ENCODE results near the gene SAA4. TPM values are rescaled to one million over a fixed set of nuclear protein-coding genes. Genes with fewer than 3 reads are reported as not detected.

The SAA4 gene
- total and polyA plus RNA-seq, 9 of the 15 experiments (the other 6 are each of a cell fraction or from before 2014, with no cell fraction given) = not detected

- no peak overlapping the region for H3K9ac ChIP-seq (ENCODE audit: insufficient read depth in 1 of 2, low read depth in 2 of 2, low read length in 2 of 2)
- H3K4me1 ChIP-seq (replicated peaks in 1 of 2; ENCODE audit: control insufficient read depth in 2 of 2, insufficient read depth in 2 of 2, low read length in 2 of 2) = no peaks in the 10 kb centered on the region
- no TSS peak for BruUV-seq (replicated peaks)
- no peaks in the 10 kb centered on the region for H3K9me1 ChIP-seq (ENCODE audit: control insufficient read depth, insufficient read depth, low read length)
- no peaks in the 10 kb centered on the region; the same call in 1 of the 2 replicates for H4K20me1 ChIP-seq (replicated peaks; ENCODE audit: control insufficient read depth, insufficient read depth, low read length)
- CTCF ChIA-PET (ENCODE audit: low intra/inter-chr PET ratio) = no interaction called here
- TF ChIP-seq PHB (CRISPR knock-in tag; IDR thresholded peaks at IDR 0.05) (no peak), ZNF512 (tag; IDR thresholded peaks at IDR 0.05) (0 out of 2 replicates have a peak, but pooled peaks have one; percentile 11), ZNF655 (CRISPR knock-in tag; IDR thresholded peaks at IDR 0.05) (no peak), FOXP1 (CRISPR knock-in tag; IDR thresholded peaks at IDR 0.05) (no peak), GABPB2 (CRISPR knock-in tag; conservative IDR thresholded peaks at IDR 0.05) (no peak), CEBPZ (IDR thresholded peaks at IDR 0.05; ENCODE audit: borderline replicate concordance, low read depth, low read length) (no peak), POLR2H (tag; IDR thresholded peaks at IDR 0.05; ENCODE audit: low read depth) (no peak), POLR2AphosphoS5 (IDR thresholded peaks at IDR 0.05; ENCODE audit: control insufficient read depth, insufficient read depth, low read depth, low read length) (no peak)
- FAIRE-seq (no peak), ATAC-seq (no peak; the same call in 2 of the 3 replicates), DNase-seq (ENCODE audit: extremely low read depth in 1 of 4, low spot score in 3 of 4) (no peak)
- no peak overlapping the region for H3K4me3 ChIP-seq
- H3K9me3 ChIP-seq (replicated peaks; ENCODE audit: control insufficient read depth, insufficient read depth, low read depth, low read length) = no peaks in the 10 kb centered on the region
- 2% methylated on average over 6 of the region's 8 CpGs for WGBS (ENCODE audit: insufficient coverage, low coverage, missing lambda C conversion rate)
- H2AFZ ChIP-seq (ENCODE audit: low read depth, low read length) = no peak overlapping the region
- intact Hi-C loops (cut with micrococcal nuclease) = loop anchor here (10.0 kb wide), 1 partner anchor 289 kb away; the partner anchor contains the start of gene TSG101
- H3K79me2 ChIP-seq (ENCODE audit: control insufficient read depth, insufficient read depth, low read length) = no peaks in the 10 kb centered on the region
- H3K4me2 ChIP-seq (ENCODE audit: insufficient read depth, low read length) = no peak overlapping the region
- H3K27me3 ChIP-seq (ENCODE audit: control insufficient read depth in 2 of 2, insufficient read depth in 2 of 2, low read length in 2 of 2) = peaks cover 10 to 16% of the 10 kb centered on the region in 2 experiments; a peak in 4 of 5 replicates
- H3K36me3 ChIP-seq (ENCODE audit: control insufficient read depth, insufficient read depth, low read length) = no peaks in the 10 kb centered on the region
- no peak overlapping the region for H3K27ac ChIP-seq (ENCODE audit: extremely low read depth, low read depth, low read length)
- POLR2A ChIA-PET = no interaction called here
- in situ Hi-C loops (cut with MboI) = no loop called here
Measured at GRCh38 chr11:18235394-18236334, 938 bp downstream of the SAA4 start.

All from K562 (cell line).